Panc1 (cell line): ENCODE results near the gene EMC8.

Experiments
- POLR2AphosphoS5 ChIP-seq: IDR thresholded peaks from 2 replicates; pipeline ENCODE4 v1.6.1; 2012; ENCODE audit warnings: mild to moderate bottlenecking, low read depth, low read length, moderate library complexity
- TF ChIP-seq, protein P1 (sequence below): fragments of 450-650 bp; IDR thresholded peaks from 2 replicates; pipeline ENCODE4 v1.5.1; 2017; ENCODE audit warnings: mild to moderate bottlenecking
- TF ChIP-seq, protein P2 (sequence below), 2 experiments: IDR thresholded peaks; 2 replicates each; pipeline ENCODE4 v1.6.1; 2011 to 2012; ENCODE audit warnings: low read depth in 2 of 2, control low read depth in 1 of 2, low read length in 1 of 2, mild to moderate bottlenecking in 1 of 2, moderate library complexity in 1 of 2; ENCODE audit not compliant: insufficient read depth in 1 of 2

DNA sequence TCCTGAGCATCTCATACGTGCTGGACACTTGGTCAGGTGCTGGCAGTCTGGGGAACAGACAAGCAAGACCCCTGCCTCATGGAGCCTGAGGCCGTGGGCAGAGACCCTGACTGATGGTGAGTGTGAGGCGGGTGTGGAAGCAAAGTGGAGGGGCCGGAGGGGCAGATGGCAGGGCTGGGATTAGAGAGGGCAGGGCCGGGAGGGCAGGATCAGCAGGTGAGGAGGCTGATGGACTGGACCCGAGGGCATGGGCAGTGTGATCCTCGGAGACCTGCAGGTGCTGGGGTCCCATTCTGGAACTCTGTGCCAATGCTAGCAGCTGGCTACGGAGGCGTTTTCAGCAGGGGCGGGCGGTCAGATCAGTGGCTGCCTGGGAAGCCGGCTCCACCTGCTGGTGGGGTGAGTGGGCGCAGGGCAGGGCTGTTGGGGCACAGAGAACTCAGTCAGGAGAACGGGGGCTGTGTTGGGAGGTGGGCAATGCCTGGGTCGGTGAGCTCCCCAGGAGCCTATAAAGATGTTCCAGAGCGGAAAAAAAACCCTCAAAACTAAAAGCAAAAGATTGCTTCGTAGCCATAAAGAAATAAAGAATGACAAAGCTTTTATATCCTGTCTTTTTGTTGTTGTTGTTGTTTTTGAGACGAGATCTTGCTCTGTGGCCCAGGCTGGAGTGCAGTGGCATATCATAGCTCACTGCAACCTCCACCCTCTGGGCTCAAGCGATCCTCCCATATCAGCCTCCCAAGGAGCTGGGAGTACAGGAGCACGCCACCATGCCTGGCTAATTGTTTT, 39.5 kb downstream of the EMC8 start:
- TF ChIP-seq, protein P1, sequence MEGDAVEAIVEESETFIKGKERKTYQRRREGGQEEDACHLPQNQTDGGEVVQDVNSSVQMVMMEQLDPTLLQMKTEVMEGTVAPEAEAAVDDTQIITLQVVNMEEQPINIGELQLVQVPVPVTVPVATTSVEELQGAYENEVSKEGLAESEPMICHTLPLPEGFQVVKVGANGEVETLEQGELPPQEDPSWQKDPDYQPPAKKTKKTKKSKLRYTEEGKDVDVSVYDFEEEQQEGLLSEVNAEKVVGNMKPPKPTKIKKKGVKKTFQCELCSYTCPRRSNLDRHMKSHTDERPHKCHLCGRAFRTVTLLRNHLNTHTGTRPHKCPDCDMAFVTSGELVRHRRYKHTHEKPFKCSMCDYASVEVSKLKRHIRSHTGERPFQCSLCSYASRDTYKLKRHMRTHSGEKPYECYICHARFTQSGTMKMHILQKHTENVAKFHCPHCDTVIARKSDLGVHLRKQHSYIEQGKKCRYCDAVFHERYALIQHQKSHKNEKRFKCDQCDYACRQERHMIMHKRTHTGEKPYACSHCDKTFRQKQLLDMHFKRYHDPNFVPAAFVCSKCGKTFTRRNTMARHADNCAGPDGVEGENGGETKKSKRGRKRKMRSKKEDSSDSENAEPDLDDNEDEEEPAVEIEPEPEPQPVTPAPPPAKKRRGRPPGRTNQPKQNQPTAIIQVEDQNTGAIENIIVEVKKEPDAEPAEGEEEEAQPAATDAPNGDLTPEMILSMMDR = peak; percentile 84
- TF ChIP-seq, protein P2, sequence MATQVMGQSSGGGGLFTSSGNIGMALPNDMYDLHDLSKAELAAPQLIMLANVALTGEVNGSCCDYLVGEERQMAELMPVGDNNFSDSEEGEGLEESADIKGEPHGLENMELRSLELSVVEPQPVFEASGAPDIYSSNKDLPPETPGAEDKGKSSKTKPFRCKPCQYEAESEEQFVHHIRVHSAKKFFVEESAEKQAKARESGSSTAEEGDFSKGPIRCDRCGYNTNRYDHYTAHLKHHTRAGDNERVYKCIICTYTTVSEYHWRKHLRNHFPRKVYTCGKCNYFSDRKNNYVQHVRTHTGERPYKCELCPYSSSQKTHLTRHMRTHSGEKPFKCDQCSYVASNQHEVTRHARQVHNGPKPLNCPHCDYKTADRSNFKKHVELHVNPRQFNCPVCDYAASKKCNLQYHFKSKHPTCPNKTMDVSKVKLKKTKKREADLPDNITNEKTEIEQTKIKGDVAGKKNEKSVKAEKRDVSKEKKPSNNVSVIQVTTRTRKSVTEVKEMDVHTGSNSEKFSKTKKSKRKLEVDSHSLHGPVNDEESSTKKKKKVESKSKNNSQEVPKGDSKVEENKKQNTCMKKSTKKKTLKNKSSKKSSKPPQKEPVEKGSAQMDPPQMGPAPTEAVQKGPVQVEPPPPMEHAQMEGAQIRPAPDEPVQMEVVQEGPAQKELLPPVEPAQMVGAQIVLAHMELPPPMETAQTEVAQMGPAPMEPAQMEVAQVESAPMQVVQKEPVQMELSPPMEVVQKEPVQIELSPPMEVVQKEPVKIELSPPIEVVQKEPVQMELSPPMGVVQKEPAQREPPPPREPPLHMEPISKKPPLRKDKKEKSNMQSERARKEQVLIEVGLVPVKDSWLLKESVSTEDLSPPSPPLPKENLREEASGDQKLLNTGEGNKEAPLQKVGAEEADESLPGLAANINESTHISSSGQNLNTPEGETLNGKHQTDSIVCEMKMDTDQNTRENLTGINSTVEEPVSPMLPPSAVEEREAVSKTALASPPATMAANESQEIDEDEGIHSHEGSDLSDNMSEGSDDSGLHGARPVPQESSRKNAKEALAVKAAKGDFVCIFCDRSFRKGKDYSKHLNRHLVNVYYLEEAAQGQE (IDR thresholded peaks at IDR 0.05; ENCODE audit: insufficient read depth in 1 of 2, low read depth in 2 of 2, low read length in 1 of 2) = no peak
- no peak for TF ChIP-seq POLR2AphosphoS5
